Kidney epithelial cell (primary cell): ENCODE data around the gene ZSWIM3. TPM values are rescaled to one million over a fixed set of nuclear protein-coding genes. Genes with fewer than 3 reads are reported as not detected.

ENCODE experiments used
- DNase-seq: peaks from one replicate; pipeline ENCODE4 v3.0.0-alpha.2; 2010; ENCODE audit warnings: low read depth
- H3K27me3 ChIP-seq: 2 replicates; pipeline ENCODE4 v1.6.0; 2011; ENCODE audit warnings: low read length; ENCODE audit not compliant: control insufficient read depth, insufficient read depth
- H3K36me3 ChIP-seq: 2 replicates; pipeline ENCODE4 v1.5.1; 2011; ENCODE audit warnings: low read length; ENCODE audit not compliant: control insufficient read depth, insufficient read depth
- H3K4me3 ChIP-seq: 2 replicates; pipeline ENCODE4 v1.5.1; 2011; ENCODE audit warnings: low read depth, mild to moderate bottlenecking, control low read depth, low read length
- total RNA-seq: library from RNA; depleted of rRNA; stranded (reverse); fragments of >200 nt; gene quantifications from 2 replicates; pipeline ENCODE4 v1.2.3, GENCODE V29; 2015
- TF ChIP-seq, protein P1 (sequence below): IDR thresholded peaks from 2 replicates; pipeline ENCODE4 v1.5.1; 2011; ENCODE audit warnings: mild to moderate bottlenecking, moderate library complexity, low read length, control low read depth, inconsistent platforms; ENCODE audit not compliant: insufficient read depth, poor library complexity, severe bottlenecking

The ZSWIM3 gene
- total RNA-seq, 1 donor from 2014 or later = 4.7 TPM

GRCh38 chr20:45860560-45861220, 3.3 kb downstream of the ZSWIM3 start:
- Histone ChIP-seq H3K27me3 (no peaks in the 10 kb centered on the region), H3K36me3 (no peaks in the 10 kb centered on the region), H3K4me3 (no peak overlapping the region)
- DNase-seq = no peak
- TF ChIP-seq, protein P1, sequence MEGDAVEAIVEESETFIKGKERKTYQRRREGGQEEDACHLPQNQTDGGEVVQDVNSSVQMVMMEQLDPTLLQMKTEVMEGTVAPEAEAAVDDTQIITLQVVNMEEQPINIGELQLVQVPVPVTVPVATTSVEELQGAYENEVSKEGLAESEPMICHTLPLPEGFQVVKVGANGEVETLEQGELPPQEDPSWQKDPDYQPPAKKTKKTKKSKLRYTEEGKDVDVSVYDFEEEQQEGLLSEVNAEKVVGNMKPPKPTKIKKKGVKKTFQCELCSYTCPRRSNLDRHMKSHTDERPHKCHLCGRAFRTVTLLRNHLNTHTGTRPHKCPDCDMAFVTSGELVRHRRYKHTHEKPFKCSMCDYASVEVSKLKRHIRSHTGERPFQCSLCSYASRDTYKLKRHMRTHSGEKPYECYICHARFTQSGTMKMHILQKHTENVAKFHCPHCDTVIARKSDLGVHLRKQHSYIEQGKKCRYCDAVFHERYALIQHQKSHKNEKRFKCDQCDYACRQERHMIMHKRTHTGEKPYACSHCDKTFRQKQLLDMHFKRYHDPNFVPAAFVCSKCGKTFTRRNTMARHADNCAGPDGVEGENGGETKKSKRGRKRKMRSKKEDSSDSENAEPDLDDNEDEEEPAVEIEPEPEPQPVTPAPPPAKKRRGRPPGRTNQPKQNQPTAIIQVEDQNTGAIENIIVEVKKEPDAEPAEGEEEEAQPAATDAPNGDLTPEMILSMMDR = no peak

DNA sequence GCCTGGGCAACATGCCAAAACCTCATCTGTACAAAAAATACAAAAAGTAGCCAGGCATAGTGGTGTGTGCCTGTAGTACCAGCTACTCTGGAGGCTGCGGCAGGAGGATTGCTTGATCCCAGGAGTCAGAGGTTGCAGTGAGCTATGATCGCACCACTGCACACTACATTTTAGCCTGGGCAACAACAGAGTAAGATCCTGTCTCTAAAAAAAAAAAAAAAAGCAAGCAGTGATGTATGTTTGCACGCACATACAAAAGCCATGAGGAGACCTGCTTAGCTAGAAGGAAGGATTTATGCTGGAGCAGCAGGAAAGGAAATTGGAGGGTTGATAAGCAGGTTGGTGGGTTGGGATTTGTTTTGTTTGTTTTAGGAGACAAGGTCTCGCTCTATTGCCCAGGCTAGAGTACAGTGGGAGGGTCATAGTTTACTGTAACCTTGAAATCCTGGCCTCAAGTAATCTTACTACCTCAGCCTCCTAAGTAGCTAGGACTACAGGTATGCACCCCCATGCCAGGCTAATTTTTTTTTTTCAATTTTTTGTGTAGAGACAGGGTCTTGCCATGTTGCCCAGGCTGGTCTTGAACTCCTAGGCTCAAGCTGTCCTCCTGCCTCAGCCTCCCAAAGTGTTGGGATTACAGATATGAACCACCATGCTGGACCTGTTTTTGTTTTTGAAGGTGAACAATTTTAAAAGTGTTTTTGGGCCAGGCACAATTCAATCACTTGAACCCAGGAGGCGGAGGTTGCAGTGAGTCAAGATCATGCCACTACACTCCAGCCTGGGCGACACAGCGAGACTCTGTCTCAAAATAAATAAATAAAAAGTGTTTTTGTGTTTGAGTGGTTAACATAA, 4.0 kb downstream of the ZSWIM3 start:
- TF ChIP-seq, protein P1 = no peak
- Histone ChIP-seq H3K36me3 (no peaks in the 10 kb centered on the region), H3K4me3 (no peak overlapping the region), H3K27me3 (no peaks in the 10 kb centered on the region)
- DNase-seq = no peak

- Histone ChIP-seq H3K27me3 (no peaks in the 10 kb centered on the region), H3K4me3 (no peak overlapping the region), H3K36me3 (no peaks in the 10 kb centered on the region)
- DNase-seq = no peak
- TF ChIP-seq, protein P1 = no peak
Measured at GRCh38 chr20:45863543-45864470, 6.4 kb downstream of the ZSWIM3 start.

- Histone ChIP-seq H3K36me3 (no peaks in the 10 kb centered on the region), H3K27me3 (no peaks in the 10 kb centered on the region), H3K4me3 (no peak overlapping the region)
- no peak for DNase-seq
- TF ChIP-seq, protein P1 = no peak
Measured at GRCh38 chr20:45866454-45866853, 9.0 kb downstream of the ZSWIM3 start.

GRCh38 chr20:45867136-45867818, 9.9 kb downstream of the ZSWIM3 start:
- Histone ChIP-seq H3K27me3 (no peaks in the 10 kb centered on the region), H3K36me3 (no peaks in the 10 kb centered on the region), H3K4me3 (no peak overlapping the region)
- TF ChIP-seq, protein P1 = no peak
- DNase-seq = no peak
